Tibial nerve (tissue), 3 donors: ENCODE results near the gene DLGAP4.

ENCODE experiments used
- POLR2A ChIP-seq, 2 donors: fragments of 450-650 bp; IDR thresholded peaks; one replicate each; pipeline ENCODE4 v1.6.1; 2017; ENCODE audit warnings: antibody characterized with exemption in 2 of 2, mild to moderate bottlenecking in 2 of 2, moderate library complexity in 2 of 2
- TF ChIP-seq, protein P1 (sequence below), 5 experiments: fragments of 200-600 bp in 3 of 5; fragments of 450-650 bp in 2 of 5; sonication (generic) in 3 of 5; IDR thresholded peaks; one replicate each; pipeline ENCODE4 v1.5.1; 2016 to 2019; ENCODE audit warnings: antibody characterized with exemption in 5 of 5, mild to moderate bottlenecking in 3 of 5, moderate library complexity in 2 of 5

GRCh38 chr20:36467076-36467999 is 161.2 kb downstream of the DLGAP4 start:
- TF ChIP-seq, protein P1, sequence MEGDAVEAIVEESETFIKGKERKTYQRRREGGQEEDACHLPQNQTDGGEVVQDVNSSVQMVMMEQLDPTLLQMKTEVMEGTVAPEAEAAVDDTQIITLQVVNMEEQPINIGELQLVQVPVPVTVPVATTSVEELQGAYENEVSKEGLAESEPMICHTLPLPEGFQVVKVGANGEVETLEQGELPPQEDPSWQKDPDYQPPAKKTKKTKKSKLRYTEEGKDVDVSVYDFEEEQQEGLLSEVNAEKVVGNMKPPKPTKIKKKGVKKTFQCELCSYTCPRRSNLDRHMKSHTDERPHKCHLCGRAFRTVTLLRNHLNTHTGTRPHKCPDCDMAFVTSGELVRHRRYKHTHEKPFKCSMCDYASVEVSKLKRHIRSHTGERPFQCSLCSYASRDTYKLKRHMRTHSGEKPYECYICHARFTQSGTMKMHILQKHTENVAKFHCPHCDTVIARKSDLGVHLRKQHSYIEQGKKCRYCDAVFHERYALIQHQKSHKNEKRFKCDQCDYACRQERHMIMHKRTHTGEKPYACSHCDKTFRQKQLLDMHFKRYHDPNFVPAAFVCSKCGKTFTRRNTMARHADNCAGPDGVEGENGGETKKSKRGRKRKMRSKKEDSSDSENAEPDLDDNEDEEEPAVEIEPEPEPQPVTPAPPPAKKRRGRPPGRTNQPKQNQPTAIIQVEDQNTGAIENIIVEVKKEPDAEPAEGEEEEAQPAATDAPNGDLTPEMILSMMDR (IDR thresholded peaks at IDR 0.05), result peak in 1 of 5 experiments; percentile 8
- TF ChIP-seq POLR2A (IDR thresholded peaks at IDR 0.05), result peak in 1 of 2 donors; percentile 16
